H9 (cell line): ENCODE data around the gene SIRT7. TPM values are rescaled to one million over a fixed set of nuclear protein-coding genes. Genes with fewer than 3 reads are reported as not detected.
A peak's percentile ranks its signal among the peaks of the same experiment; 100 is the strongest.

Source experiments
- DNase-seq: peaks from one replicate; pipeline ENCODE4 v3.0.0-alpha.2; 2017
- H2AFZ ChIP-seq: one replicate; pipeline ENCODE4 v1.6.1; 2013; ENCODE audit warnings: mild to moderate bottlenecking, low read length, control low read depth, moderate library complexity
- H2AK5ac ChIP-seq: 2 replicates; pipeline ENCODE4 v1.6.1; 2013; ENCODE audit warnings: low read length, control low read depth, mixed read lengths; ENCODE audit not compliant: insufficient read length
- H2BK120ac ChIP-seq: one replicate; pipeline ENCODE4 v1.6.1; 2013; ENCODE audit warnings: low read depth, mild to moderate bottlenecking, low read length, control low read depth, inconsistent platforms; ENCODE audit not compliant: poor library complexity, severe bottlenecking
- H2BK12ac ChIP-seq: 2 replicates; pipeline ENCODE4 v1.6.1; 2013; ENCODE audit warnings: low read length, control low read depth, mixed read lengths, low read depth; ENCODE audit not compliant: insufficient read length
- H2BK15ac ChIP-seq: 2 replicates; pipeline ENCODE4 v1.6.1; 2013; ENCODE audit warnings: low read depth, low read length, control low read depth
- H2BK20ac ChIP-seq: one replicate; pipeline ENCODE4 v1.6.1; 2013; ENCODE audit warnings: low read depth, mild to moderate bottlenecking, low read length, control low read depth, inconsistent platforms; ENCODE audit not compliant: poor library complexity, severe bottlenecking
- H2BK5ac ChIP-seq: 2 replicates; pipeline ENCODE4 v1.6.1; 2013; ENCODE audit warnings: low read length, control low read depth, mixed read lengths; ENCODE audit not compliant: insufficient read length
- H3K14ac ChIP-seq: 2 replicates; pipeline ENCODE4 v1.6.1; 2013; ENCODE audit warnings: low read length, control low read depth; ENCODE audit not compliant: insufficient read depth
- H3K18ac ChIP-seq: 2 replicates; pipeline ENCODE4 v1.6.1; 2013; ENCODE audit warnings: low read depth, mild to moderate bottlenecking, mixed read lengths, low read length, control low read depth; ENCODE audit not compliant: insufficient read length
- H3K23ac ChIP-seq: 2 replicates; pipeline ENCODE4 v1.6.1; 2013; ENCODE audit warnings: low read length, control low read depth, mixed read lengths, low read depth; ENCODE audit not compliant: insufficient read length
- H3K23me2 ChIP-seq: 2 replicates; pipeline ENCODE4 v1.6.1; 2013; ENCODE audit warnings: low read depth, mild to moderate bottlenecking, mixed read lengths, low read length, control low read depth; ENCODE audit not compliant: insufficient read length, poor library complexity, severe bottlenecking
- H3K27ac ChIP-seq: 2 replicates; pipeline ENCODE4 v1.5.1; 2013; ENCODE audit warnings: low read length, control low read depth, mixed read lengths, low read depth; ENCODE audit not compliant: insufficient read length
- H3K27me3 ChIP-seq: 2 replicates; pipeline ENCODE4 v1.6.1; 2013; ENCODE audit warnings: low read length, control low read depth, inconsistent platforms; ENCODE audit not compliant: insufficient read depth
- H3K4ac ChIP-seq: 2 replicates; pipeline ENCODE4 v1.6.1; 2013; ENCODE audit warnings: low read depth, mild to moderate bottlenecking, control low read depth, inconsistent platforms, low read length, moderate library complexity
- H3K4me1 ChIP-seq: 2 replicates; pipeline ENCODE4 v1.6.1; 2013; ENCODE audit warnings: low read length, control low read depth, inconsistent platforms; ENCODE audit not compliant: insufficient read depth
- H3K4me2 ChIP-seq: 2 replicates; pipeline ENCODE4 v1.6.1; 2013; ENCODE audit warnings: low read length, control low read depth, mixed read lengths; ENCODE audit not compliant: insufficient read length, insufficient read depth
- H3K56ac ChIP-seq: 2 replicates; pipeline ENCODE4 v1.6.1; 2013; ENCODE audit warnings: low read depth, mild to moderate bottlenecking, mixed read lengths, low read length, control low read depth; ENCODE audit not compliant: insufficient read length
- H3K79me1 ChIP-seq: 2 replicates; pipeline ENCODE4 v1.6.1; 2013; ENCODE audit warnings: low read depth, mild to moderate bottlenecking, moderate library complexity, low read length, control low read depth, inconsistent platforms; ENCODE audit not compliant: insufficient read depth, poor library complexity, severe bottlenecking
- H3K79me2 ChIP-seq: 2 replicates; pipeline ENCODE4 v1.6.1; 2013; ENCODE audit warnings: low read length, control low read depth, inconsistent platforms; ENCODE audit not compliant: insufficient read depth
- H3K9ac ChIP-seq: 2 replicates; pipeline ENCODE4 v1.6.1; 2013; ENCODE audit warnings: low read length, control low read depth, mixed read lengths; ENCODE audit not compliant: insufficient read length; ENCODE audit errors: extremely low read depth
- H3K9me3 ChIP-seq: one replicate; pipeline ENCODE4 v1.6.1; 2013; ENCODE audit warnings: low read depth, low read length, inconsistent platforms; ENCODE audit not compliant: control insufficient read depth
- H3T11ph ChIP-seq: one replicate; pipeline ENCODE4 v1.6.1; 2013; ENCODE audit warnings: mild to moderate bottlenecking, low read length, control low read depth, inconsistent platforms
- H4K20me1 ChIP-seq: one replicate; pipeline ENCODE4 v1.6.1; 2013; ENCODE audit not compliant: control insufficient read depth, insufficient read length, insufficient read depth
- H4K5ac ChIP-seq: 2 replicates; pipeline ENCODE4 v1.6.1; 2013; ENCODE audit warnings: low read depth, mild to moderate bottlenecking, mixed read lengths, low read length, control low read depth; ENCODE audit not compliant: insufficient read length
- H4K8ac ChIP-seq: replicated peaks from 2 replicates; pipeline ENCODE4 v1.6.1; 2013; ENCODE audit warnings: low read length, control low read depth, mixed read lengths, low read depth; ENCODE audit not compliant: insufficient read length
- H4K91ac ChIP-seq: 2 replicates; pipeline ENCODE4 v1.6.1; 2013; ENCODE audit warnings: low read depth, mild to moderate bottlenecking, moderate library complexity, mixed read lengths, low read length, control low read depth; ENCODE audit not compliant: insufficient read length
- H3K27ac Mint-ChIP-seq, 3 experiments: 2 replicates in 2 of 3; 3 replicates in 1 of 3; pipeline ENCODE4 v1.8.0; 2020 to 2021; ENCODE audit warnings: mixed read lengths in 3 of 3, mild to moderate bottlenecking in 1 of 3, moderate library complexity in 1 of 3
- H3K27me3 Mint-ChIP-seq: 2 replicates; pipeline ENCODE4 v1.8.0; 2021; ENCODE audit warnings: low read depth, mild to moderate bottlenecking, moderate library complexity, mixed read lengths
- H3K36me3 Mint-ChIP-seq, 3 experiments: 2 replicates in 2 of 3; 3 replicates in 1 of 3; pipeline ENCODE4 v1.8.0; 2020 to 2021; ENCODE audit warnings: low read depth in 3 of 3, mixed read lengths in 3 of 3; ENCODE audit not compliant: insufficient read depth in 1 of 3
- H3K4me1 Mint-ChIP-seq, 2 experiments: 2 replicates each; pipeline ENCODE4 v1.8.0; 2020; ENCODE audit warnings: mixed read lengths in 2 of 2
- H3K4me3 Mint-ChIP-seq, 2 experiments: 2 replicates in 1 of 2; 3 replicates in 1 of 2; pipeline ENCODE4 v1.8.0; 2020 to 2021; ENCODE audit warnings: mild to moderate bottlenecking in 2 of 2, mixed read lengths in 2 of 2, moderate library complexity in 1 of 2
- H3K9me3 Mint-ChIP-seq, 2 experiments: 2 replicates in 1 of 2; 3 replicates in 1 of 2; pipeline ENCODE4 v1.8.0; 2020; ENCODE audit warnings: mild to moderate bottlenecking in 2 of 2, mixed read lengths in 2 of 2, moderate library complexity in 1 of 2
- CTCF ChIP-seq: fragments of 200-600 bp; sonication (generic); conservative IDR thresholded peaks from 3 replicates; pipeline ENCODE4 v1.8.0; 2021; ENCODE audit warnings: antibody characterized with exemption, mild to moderate bottlenecking
- WGBS: extraction: QIAGEN DNeasy Blood & Tissue Kit; methylation state at CpG from one replicate; pipeline ENCODE4 v1.1.7; 2013; ENCODE audit warnings: missing lambda C conversion rate, low lambda C conversion rate, mixed read lengths; ENCODE audit not compliant: insufficient read length; ENCODE audit errors: extremely low coverage; 5-methylcytosine and 5-hydroxymethylcytosine counted together
- total RNA-seq: library from RNA; stranded (reverse); gene quantifications from 2 replicates; pipeline ENCODE4 v1.2.1, GENCODE V29; 2021

The SIRT7 gene
- total RNA-seq, 1 experiment from 2014 or later: 29.7 TPM

- H3K4me2 ChIP-seq: no peak overlapping the region
- no peak overlapping the region for H4K8ac ChIP-seq
- peaks cover 2% of the 10 kb centered on the region; the same call in 1 of the 2 replicates for H3K4me1 ChIP-seq
Measured at GRCh38 chr17:81962499-81963441, 44.8 kb upstream of the SIRT7 start.

More at GRCh38 chr17:81962499-81963441, 44.8 kb upstream of the SIRT7 start:
- WGBS: no CpG with 5 or more reads among the region's 37 CpGs
- Histone ChIP-seq H2BK15ac (no peak overlapping the region), H3K4ac (no peak overlapping the region), H2BK20ac (no peak overlapping the region), H2BK5ac (no peak overlapping the region), H4K91ac (no peak overlapping the region), H2BK12ac (no peak overlapping the region), H3K23me2 (peaks cover 3% of the 10 kb centered on the region), H3K79me1 (no peaks in the 10 kb centered on the region), H4K5ac (no peak overlapping the region), H3K56ac (no peak overlapping the region), H3K27me3 (peaks cover 42% of the 10 kb centered on the region; the same call in 1 of the 2 replicates), H3K23ac (no peak overlapping the region), H2AFZ (no peak overlapping the region), H3K18ac (no peak overlapping the region), H3K14ac (no peak overlapping the region), H4K20me1 (no peaks in the 10 kb centered on the region), H3K27ac (no peak overlapping the region), H3K9ac (no peak overlapping the region), H3K79me2 (no peaks in the 10 kb centered on the region), H3T11ph (no peak overlapping the region), H3K9me3 (no peaks in the 10 kb centered on the region), H2AK5ac (no peak overlapping the region), H2BK120ac (no peak overlapping the region)
- Mint-ChIP-seq H3K36me3 (no peaks in the 10 kb centered on the region; a peak in 1 of 7 replicates), H3K27ac (no peak overlapping the region), H3K9me3 (peaks cover 0 to 4% of the 10 kb centered on the region in 2 experiments; a peak in 1 of 5 replicates), H3K4me3 (peak overlapping the region; percentile 33 to 72; a peak in 4 of 5 replicates), H3K4me1 (peaks cover 11 to 19% of the 10 kb centered on the region in 2 experiments), H3K27me3 (peaks cover 79% of the 10 kb centered on the region)
- DNase-seq: no peak
- no peak for TF ChIP-seq CTCF
